Fibroblast of lung (primary cell): ENCODE results near the gene SYS1.

Experiments used
- CTCF ChIP-seq, 2 donors: IDR thresholded peaks in 1 of 2; conservative IDR thresholded peaks in 1 of 2; 1 replicate in 1 of 2; 2 replicates in 1 of 2; pipeline ENCODE4 v1.5.1; 2011 to 2012; ENCODE audit warnings: low read length in 2 of 2, control low read depth in 1 of 2, inconsistent platforms in 1 of 2, low read depth in 1 of 2, mild to moderate bottlenecking in 1 of 2
- EZH2 ChIP-seq: IDR thresholded peaks from 2 replicates; pipeline ENCODE4 v1.5.1; 2012; ENCODE audit warnings: low read length, control low read depth, mild to moderate bottlenecking; ENCODE audit errors: missing control alignments

- TF ChIP-seq EZH2 (no peak), CTCF (conservative IDR thresholded peaks at IDR 0.05 in 1 of 2, IDR thresholded peaks at IDR 0.05 in 1 of 2; ENCODE audit: low read depth in 1 of 2, low read length in 2 of 2) (no peak)
These were observed 25.4 kb upstream of the SYS1 start for GRCh38 chr20:45337367-45338120.
